Esophagus squamous epithelium (tissue), 5 donors: ENCODE data around the gene OR2M7. TPM values are rescaled to one million over a fixed set of nuclear protein-coding genes. Genes with fewer than 3 reads are reported as not detected.

Experiments used
- DNase-seq: peaks from one replicate; lab custom pipeline; 2025; lab: John Stamatoyannopoulos, UW
- H3K27ac ChIP-seq, 4 donors: fragments of 200-600 bp; sonication (generic); one replicate each; pipeline ENCODE4 v1.5.1; 2016 to 2019; ENCODE audit warnings: mild to moderate bottlenecking in 1 of 4
- H3K27me3 ChIP-seq, 4 donors: fragments of 200-600 bp; sonication (generic); 1 replicate in 3 of 4; 2 replicates in 1 of 4; pipeline versions ENCODE4 v1.5.1 to v1.6.0; 2017 to 2021; ENCODE audit warnings: antibody characterized with exemption in 1 of 4
- H3K36me3 ChIP-seq, 3 donors: fragments of 200-600 bp; sonication (generic); one replicate each; pipeline ENCODE4 v1.5.1; 2016 to 2019
- H3K4me1 ChIP-seq, 3 donors: fragments of 200-600 bp; sonication (generic); one replicate each; pipeline ENCODE4 v1.5.1; 2017 to 2019
- H3K4me3 ChIP-seq, 4 donors: fragments of 200-600 bp; sonication (generic); 1 replicate in 3 of 4; 2 replicates in 1 of 4; pipeline ENCODE4 v1.5.1; 2016 to 2019; ENCODE audit warnings: mild to moderate bottlenecking in 2 of 4, moderate library complexity in 1 of 4
- H3K9me3 ChIP-seq, 3 donors: fragments of 200-600 bp; sonication (generic); one replicate each; pipeline ENCODE4 v1.5.1; 2016 to 2019
- CTCF ChIP-seq, 6 experiments: fragments of 450-650 bp in 4 of 6; fragments of 200-600 bp in 2 of 6; sonication (generic) in 2 of 6; IDR thresholded peaks; one replicate each; pipeline ENCODE4 v1.5.1; 2016 to 2019; ENCODE audit warnings: antibody characterized with exemption in 6 of 6, mild to moderate bottlenecking in 4 of 6, moderate library complexity in 4 of 6
- POLR2A ChIP-seq, 4 donors: fragments of 450-650 bp; IDR thresholded peaks; one replicate each; pipeline ENCODE4 v1.6.1; 2017; ENCODE audit warnings: antibody characterized with exemption in 4 of 4, mild to moderate bottlenecking in 4 of 4, moderate library complexity in 3 of 4
- WGBS, 2 donors: methylation state at CpG; one replicate each; pipeline ENCODE4 v1.1.5; 2018; 5-methylcytosine and 5-hydroxymethylcytosine counted together
- intact Hi-C: fragments of 100-400 bp; cut with DNase I; formaldehyde crosslinking; loops from one replicate; pipeline ENCODE4 v1.15.0; 2022
- total RNA-seq, 4 donors: library from RNA; depleted of rRNA; stranded (reverse); fragments of >200 nt; gene quantifications; one replicate each; pipeline ENCODE4 v1.1.0, GENCODE V29; 2016
- donor health status: DM: yes; HTN: yes; CAD: no.

OR2M7 gene
- not detected for total RNA-seq

- no peak for DNase-seq
- WGBS, 2 donors: 90 to 94% methylated on average over 1 of the region's 1 CpG
- H3K4me3 ChIP-seq: no peak within 1 kb of the TSS
- TF ChIP-seq CTCF (IDR thresholded peaks at IDR 0.05) (no peak), POLR2A (IDR thresholded peaks at IDR 0.05) (no peak)
- H3K36me3 ChIP-seq: no peaks in the 10 kb centered on the region
- no peaks in the 10 kb centered on the region for H3K4me1 ChIP-seq
- H3K9me3 ChIP-seq: no peaks in the 10 kb centered on the region
- H3K27me3 ChIP-seq: no peaks in the 10 kb centered on the region
- H3K27ac ChIP-seq: no peak within 1 kb of the TSS
- intact Hi-C loops: no loop called here
Observed at GRCh38 chr1:248324468-248324867, at the start of gene OR2M7. OR2M7 (minus strand) TSS chr1:248324568; CDS start chr1:248324568, 0 bp downstream.

GRCh38 chr1:248373761-248374160 lies 49.4 kb upstream of the OR2M7 start:
- Histone ChIP-seq H3K27me3 (no peaks in the 10 kb centered on the region), H3K36me3 (no peaks in the 10 kb centered on the region), H3K27ac (no peak overlapping the region), H3K9me3 (peaks cover 0 to 8% (median 0%) of the 10 kb centered on the region in 3 donors), H3K4me1 (no peaks in the 10 kb centered on the region), H3K4me3 (no peak overlapping the region)
- no peak for DNase-seq
- TF ChIP-seq CTCF (IDR thresholded peaks at IDR 0.05) (no peak), POLR2A (IDR thresholded peaks at IDR 0.05) (no peak)
- intact Hi-C loops: no loop called here
- 57 to 69% methylated on average over 1 to 4 of the region's 4 CpGs for WGBS, 2 donors

GRCh38 chr1:248372394-248372793 lies 48.0 kb upstream of the OR2M7 start:
- no peak for DNase-seq
- Histone ChIP-seq H3K9me3 (peaks cover 0 to 8% (median 0%) of the 10 kb centered on the region in 3 donors), H3K4me1 (no peaks in the 10 kb centered on the region), H3K27ac (no peak overlapping the region), H3K36me3 (no peaks in the 10 kb centered on the region), H3K27me3 (no peaks in the 10 kb centered on the region), H3K4me3 (no peak overlapping the region)
- intact Hi-C loops: no loop called here
- 56 to 58% methylated on average over 5 of the region's 5 CpGs for WGBS, 2 donors
- TF ChIP-seq POLR2A (IDR thresholded peaks at IDR 0.05): no peak
- TF ChIP-seq CTCF (IDR thresholded peaks at IDR 0.05): no peak

GRCh38 chr1:248366609-248367008 lies 42.2 kb upstream of the OR2M7 start:
- Histone ChIP-seq H3K27ac (no peak overlapping the region), H3K9me3 (no peaks in the 10 kb centered on the region), H3K36me3 (no peaks in the 10 kb centered on the region), H3K4me3 (no peak overlapping the region), H3K4me1 (no peaks in the 10 kb centered on the region), H3K27me3 (no peaks in the 10 kb centered on the region)
- no peak for TF ChIP-seq CTCF (IDR thresholded peaks at IDR 0.05)
- TF ChIP-seq POLR2A (IDR thresholded peaks at IDR 0.05): no peak
- intact Hi-C loops: no loop called here
- DNase-seq: no peak

GRCh38 chr1:248361121-248361715 lies 36.9 kb upstream of the OR2M7 start, which contains the start of gene OR2T4:
OR2T4 (plus strand) TSS chr1:248361665; CDS start chr1:248361665, 0 bp downstream.
- H3K36me3 ChIP-seq: no peaks in the 10 kb centered on the region
- H3K27me3 ChIP-seq: no peaks in the 10 kb centered on the region
- no peak for TF ChIP-seq POLR2A (IDR thresholded peaks at IDR 0.05)
- H3K9me3 ChIP-seq: no peaks in the 10 kb centered on the region
- no peak within 1 kb of the TSS for H3K27ac ChIP-seq
- DNase-seq: no peak
- no peaks in the 10 kb centered on the region for H3K4me1 ChIP-seq
- intact Hi-C loops: no loop called here
- H3K4me3 ChIP-seq: no peak within 1 kb of the TSS
- 23 to 43% methylated on average over 3 of the region's 3 CpGs for WGBS, 2 donors
